ENCODE measurements around the gene MECP2. TPM values are rescaled to one million over a fixed set of nuclear protein-coding genes. Genes with fewer than 3 reads are reported as not detected.

The MECP2 gene
- total and polyA plus RNA-seq, 2 of the 13 experiments (the other 11 are each of a cell fraction or from before 2014, with no cell fraction given) = 7.9 to 18.1 TPM

DNA sequence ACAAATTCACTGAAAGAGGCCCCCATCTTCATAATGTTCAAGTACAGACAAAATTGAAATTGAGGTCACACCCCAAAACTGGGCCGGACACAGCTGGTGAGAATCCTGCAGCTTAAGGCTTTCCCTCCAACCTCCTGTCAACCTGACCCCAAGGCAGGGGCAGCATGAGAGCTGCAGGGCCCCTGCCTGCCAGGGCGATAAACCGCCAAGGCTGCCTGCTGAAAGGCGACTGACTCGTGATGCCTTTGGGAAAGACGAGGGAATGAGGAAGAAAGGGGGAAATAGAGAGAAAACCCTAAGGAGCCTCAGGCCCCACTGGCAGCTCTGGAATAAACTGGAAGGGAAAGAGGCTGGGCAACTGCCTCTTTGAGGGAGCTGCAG is 70.5 kb downstream of the MECP2 start (continued):
- TF ChIP-seq, protein P1, sequence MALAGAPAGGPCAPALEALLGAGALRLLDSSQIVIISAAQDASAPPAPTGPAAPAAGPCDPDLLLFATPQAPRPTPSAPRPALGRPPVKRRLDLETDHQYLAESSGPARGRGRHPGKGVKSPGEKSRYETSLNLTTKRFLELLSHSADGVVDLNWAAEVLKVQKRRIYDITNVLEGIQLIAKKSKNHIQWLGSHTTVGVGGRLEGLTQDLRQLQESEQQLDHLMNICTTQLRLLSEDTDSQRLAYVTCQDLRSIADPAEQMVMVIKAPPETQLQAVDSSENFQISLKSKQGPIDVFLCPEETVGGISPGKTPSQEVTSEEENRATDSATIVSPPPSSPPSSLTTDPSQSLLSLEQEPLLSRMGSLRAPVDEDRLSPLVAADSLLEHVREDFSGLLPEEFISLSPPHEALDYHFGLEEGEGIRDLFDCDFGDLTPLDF (CRISPR knock-in tag; IDR thresholded peaks at IDR 0.05) = no peak
- TF ChIP-seq ZNF746 (CRISPR knock-in tag; IDR thresholded peaks at IDR 0.05) = no peak

GRCh38 chrX:154026136-154027021 is 71.1 kb downstream of the MECP2 start:
- Histone ChIP-seq H3K4me3 (replicated peaks in 1 of 3; ENCODE audit: insufficient read depth in 1 of 3, low read depth in 2 of 3, low read length in 3 of 3) (no peak overlapping the region), H3K27ac (ENCODE audit: extremely low read length, insufficient read depth, low read length) (no peak overlapping the region), H3K4me1 (ENCODE audit: insufficient read depth, low read length) (peaks cover 27% of the 10 kb centered on the region), H3K36me3 (replicated peaks in 1 of 2; ENCODE audit: control insufficient read depth in 1 of 2, insufficient read depth in 2 of 2, low read length in 2 of 2) (peaks cover 3 to 9% of the 10 kb centered on the region in 2 experiments; a peak in 4 of 5 replicates), H4K20me1 (ENCODE audit: insufficient read depth, low read length) (no peaks in the 10 kb centered on the region), H3K27me3 (ENCODE audit: control insufficient read depth in 1 of 2, insufficient read depth in 2 of 2, low read length in 2 of 2) (no peaks in the 10 kb centered on the region), H3K4me2 (ENCODE audit: low read depth, low read length) (no peak overlapping the region), H2AFZ (ENCODE audit: low read length) (no peak overlapping the region), H3K9ac (ENCODE audit: insufficient read depth, low read depth, low read length) (no peak overlapping the region), H3K79me2 (ENCODE audit: insufficient read depth, low read length) (no peaks in the 10 kb centered on the region), H3K9me3 (ENCODE audit: low read length) (no peaks in the 10 kb centered on the region)
- FAIRE-seq = no peak
- no TSS peak for BruUV-seq (replicated peaks)
- no peak for ATAC-seq
- DNase-seq (ENCODE audit: low spot score) = no peak
- CTCF ChIA-PET (ENCODE audit: low intra/inter-chr PET ratio, low total read pairs) = no interaction called here
- WGBS (ENCODE audit: low lambda C conversion rate) = 96% methylated on average over 8 of the region's 21 CpGs
- POLR2A ChIA-PET = no interaction called here
- intact Hi-C loops (cut with micrococcal nuclease; ENCODE audit: unreplicated experiment) (no loop called here), in situ Hi-C loops (cut with HindIII; ENCODE audit: extremely low pct_ligation_motif_present, low pct_unique_long_range_greater_than_20kb) (no loop called here)
- TF ChIP-seq PLSCR1 (CRISPR knock-in tag; IDR thresholded peaks at IDR 0.05; ENCODE audit: borderline replicate concordance) (no peak), ETV6 (CRISPR knock-in tag; conservative IDR thresholded peaks at IDR 0.05) (no peak), ATAD3A (CRISPR knock-in tag; IDR thresholded peaks at IDR 0.05) (no peak), ZGPAT (CRISPR knock-in tag; IDR thresholded peaks at IDR 0.05) (no peak), NBN (conservative IDR thresholded peaks at IDR 0.05) (no peak), ISX (CRISPR knock-in tag; conservative IDR thresholded peaks at IDR 0.05) (no peak), XRCC5 (optimal IDR thresholded peaks at IDR 0.05; ENCODE audit: low read length) (no peak), KAT7 (CRISPR knock-in tag; IDR thresholded peaks at IDR 0.05; ENCODE audit: borderline replicate concordance) (no peak)
- TF ChIP-seq, protein P2, sequence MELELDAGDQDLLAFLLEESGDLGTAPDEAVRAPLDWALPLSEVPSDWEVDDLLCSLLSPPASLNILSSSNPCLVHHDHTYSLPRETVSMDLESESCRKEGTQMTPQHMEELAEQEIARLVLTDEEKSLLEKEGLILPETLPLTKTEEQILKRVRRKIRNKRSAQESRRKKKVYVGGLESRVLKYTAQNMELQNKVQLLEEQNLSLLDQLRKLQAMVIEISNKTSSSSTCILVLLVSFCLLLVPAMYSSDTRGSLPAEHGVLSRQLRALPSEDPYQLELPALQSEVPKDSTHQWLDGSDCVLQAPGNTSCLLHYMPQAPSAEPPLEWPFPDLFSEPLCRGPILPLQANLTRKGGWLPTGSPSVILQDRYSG (CRISPR knock-in tag; IDR thresholded peaks at IDR 0.05) = no peak
- TF ChIP-seq, protein P3, sequence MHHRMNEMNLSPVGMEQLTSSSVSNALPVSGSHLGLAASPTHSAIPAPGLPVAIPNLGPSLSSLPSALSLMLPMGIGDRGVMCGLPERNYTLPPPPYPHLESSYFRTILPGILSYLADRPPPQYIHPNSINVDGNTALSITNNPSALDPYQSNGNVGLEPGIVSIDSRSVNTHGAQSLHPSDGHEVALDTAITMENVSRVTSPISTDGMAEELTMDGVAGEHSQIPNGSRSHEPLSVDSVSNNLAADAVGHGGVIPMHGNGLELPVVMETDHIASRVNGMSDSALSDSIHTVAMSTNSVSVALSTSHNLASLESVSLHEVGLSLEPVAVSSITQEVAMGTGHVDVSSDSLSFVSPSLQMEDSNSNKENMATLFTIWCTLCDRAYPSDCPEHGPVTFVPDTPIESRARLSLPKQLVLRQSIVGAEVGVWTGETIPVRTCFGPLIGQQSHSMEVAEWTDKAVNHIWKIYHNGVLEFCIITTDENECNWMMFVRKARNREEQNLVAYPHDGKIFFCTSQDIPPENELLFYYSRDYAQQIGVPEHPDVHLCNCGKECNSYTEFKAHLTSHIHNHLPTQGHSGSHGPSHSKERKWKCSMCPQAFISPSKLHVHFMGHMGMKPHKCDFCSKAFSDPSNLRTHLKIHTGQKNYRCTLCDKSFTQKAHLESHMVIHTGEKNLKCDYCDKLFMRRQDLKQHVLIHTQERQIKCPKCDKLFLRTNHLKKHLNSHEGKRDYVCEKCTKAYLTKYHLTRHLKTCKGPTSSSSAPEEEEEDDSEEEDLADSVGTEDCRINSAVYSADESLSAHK (CRISPR knock-in tag; IDR thresholded peaks at IDR 0.05; ENCODE audit: borderline replicate concordance) = no peak
